IMR-90 (cell line): Measurements from ENCODE around the gene MAPRE3. TPM values are rescaled to one million over a fixed set of nuclear protein-coding genes. Genes with fewer than 3 reads are reported as not detected.
A peak's percentile ranks its signal among the peaks of the same experiment; 100 is the strongest.

Experiments used
- ATAC-seq: fragments of 200-7000 bp; cut with Tn5 transposase; 2 replicates; pipeline ENCODE4 v1.9.1; 2020; ENCODE audit warnings: low read depth, mild to moderate bottlenecking, moderate library complexity
- BruUV-seq: library from RNA; stranded (reverse); fragments of 400-500 nt; replicated peaks from 2 replicates; lab custom pipeline; 2021; lab: Mats Ljungman, UMichigan
- CTCF ChIA-PET: fragments of 300-600 bp; formaldehyde crosslinking; extraction: SDS; loops from one replicate; lab custom pipeline; 2021; ENCODE audit warnings: antibody characterized with exemption; lab: Yijun Ruan, JAX
- POLR2A ChIA-PET: fragments of 300-600 bp; sonication (Branson Sonifier 250); formaldehyde crosslinking; loops from one replicate; lab custom pipeline; 2022; ENCODE audit warnings: antibody characterized with exemption; ENCODE audit not compliant: unreplicated experiment; lab: Charles Lee
- DNase-seq: peaks from one replicate; pipeline ENCODE4 v3.0.0; 2013
- H2AFZ ChIP-seq: replicated peaks from 2 replicates; pipeline ENCODE3; 2013; ENCODE audit warnings: low read length, mild to moderate bottlenecking; ENCODE audit not compliant: poor library complexity
- H2AK5ac ChIP-seq: 2 replicates; pipeline ENCODE4 v1.6.1; 2013; ENCODE audit warnings: low read depth, low read length, inconsistent platforms
- H2AK9ac ChIP-seq: replicated peaks from 2 replicates; pipeline ENCODE3; 2013; ENCODE audit warnings: mild to moderate bottlenecking, low read depth, low read length, moderate library complexity; ENCODE audit not compliant: poor library complexity
- H2BK120ac ChIP-seq: 2 replicates; pipeline ENCODE4 v1.6.1; 2013; ENCODE audit warnings: low read depth, low read length, inconsistent platforms
- H2BK15ac ChIP-seq: 3 replicates; pipeline ENCODE4 v1.6.1; 2013; ENCODE audit warnings: low read depth, low read length, inconsistent platforms
- H2BK20ac ChIP-seq: 2 replicates; pipeline ENCODE4 v1.6.1; 2013; ENCODE audit warnings: low read depth, mild to moderate bottlenecking, inconsistent platforms, low read length, moderate library complexity
- H2BK5ac ChIP-seq: 2 replicates; pipeline ENCODE4 v1.6.1; 2013; ENCODE audit warnings: mild to moderate bottlenecking, low read depth, low read length, inconsistent platforms; ENCODE audit not compliant: poor library complexity, severe bottlenecking
- H3K14ac ChIP-seq: replicated peaks from 2 replicates; pipeline ENCODE4 v1.6.1; 2013; ENCODE audit warnings: low read depth, low read length, inconsistent platforms
- H3K18ac ChIP-seq: 2 replicates; pipeline ENCODE4 v1.6.1; 2013; ENCODE audit warnings: low read depth, low read length, control low read depth
- H3K23ac ChIP-seq: 2 replicates; pipeline ENCODE4 v1.6.1; 2013; ENCODE audit warnings: low read depth, low read length, inconsistent platforms
- H3K27ac ChIP-seq: 2 replicates; pipeline ENCODE4 v1.5.1; 2013; ENCODE audit warnings: mild to moderate bottlenecking, control low read depth, low read length; ENCODE audit not compliant: insufficient read depth
- H3K27me3 ChIP-seq: 2 replicates; pipeline ENCODE4 v1.6.1; 2013; ENCODE audit warnings: low read length; ENCODE audit not compliant: control insufficient read depth, insufficient read depth
- H3K36me3 ChIP-seq: 2 replicates; pipeline ENCODE4 v1.6.1; 2013; ENCODE audit warnings: low read length, mixed read lengths; ENCODE audit not compliant: control insufficient read depth, insufficient read depth
- H3K4ac ChIP-seq: 2 replicates; pipeline ENCODE4 v1.6.1; 2013; ENCODE audit warnings: low read depth, low read length, inconsistent platforms
- H3K4me1 ChIP-seq: 2 replicates; pipeline ENCODE4 v1.6.1; 2013; ENCODE audit warnings: low read length, mixed read lengths; ENCODE audit not compliant: control insufficient read depth, insufficient read depth
- H3K4me2 ChIP-seq: 2 replicates; pipeline ENCODE4 v1.6.1; 2013; ENCODE audit warnings: low read depth, mild to moderate bottlenecking, control low read depth, low read length, moderate library complexity
- H3K4me3 ChIP-seq: 2 replicates; pipeline ENCODE4 v1.5.1; 2013; ENCODE audit warnings: low read depth, mild to moderate bottlenecking, control low read depth, low read length, moderate library complexity; ENCODE audit not compliant: insufficient read depth
- H3K56ac ChIP-seq: 2 replicates; pipeline ENCODE4 v1.6.1; 2013; ENCODE audit warnings: low read length, inconsistent platforms; ENCODE audit not compliant: insufficient read depth; ENCODE audit errors: extremely low read depth
- H3K79me1 ChIP-seq, 2 experiments: 2 replicates each; pipeline ENCODE4 v1.6.1; 2013; ENCODE audit warnings: low read length in 2 of 2, inconsistent platforms in 1 of 2, low read depth in 1 of 2
- H3K9ac ChIP-seq: 2 replicates; pipeline ENCODE4 v1.6.1; 2013; ENCODE audit warnings: low read depth, low read length, control low read depth
- H3K9me1 ChIP-seq: 2 replicates; pipeline ENCODE4 v1.6.1; 2013; ENCODE audit warnings: low read length, inconsistent platforms; ENCODE audit not compliant: insufficient read depth
- H3K9me3 ChIP-seq: 2 replicates; pipeline ENCODE4 v1.6.1; 2013; ENCODE audit warnings: low read length; ENCODE audit not compliant: control insufficient read depth, insufficient read depth
- H4K20me1 ChIP-seq: 2 replicates; pipeline ENCODE4 v1.6.1; 2013; ENCODE audit warnings: low read length, inconsistent platforms; ENCODE audit not compliant: insufficient read depth
- H4K5ac ChIP-seq: 2 replicates; pipeline ENCODE4 v1.6.1; 2013; ENCODE audit warnings: mild to moderate bottlenecking, low read depth, low read length, control low read depth
- H4K8ac ChIP-seq, 2 experiments: 2 replicates each; pipeline ENCODE4 v1.6.1; 2013; ENCODE audit warnings: low read depth in 2 of 2, low read length in 2 of 2, control low read depth in 1 of 2, inconsistent platforms in 1 of 2
- H4K91ac ChIP-seq: 2 replicates; pipeline ENCODE4 v1.6.1; 2013; ENCODE audit warnings: low read depth, low read length, inconsistent platforms; ENCODE audit not compliant: insufficient read depth
- BHLHE40 ChIP-seq: fragments of 150-350 bp; IDR thresholded peaks from 2 replicates; pipeline ENCODE4 v1.6.1; 2016; ENCODE audit warnings: mild to moderate bottlenecking, low read depth, low read length
- CHD1 ChIP-seq: IDR thresholded peaks from 2 replicates; pipeline ENCODE4 v1.6.1; 2012; ENCODE audit warnings: low read depth, low read length, improper control_type of control experiment
- CTCF ChIP-seq: conservative IDR thresholded peaks from 2 replicates; pipeline ENCODE4 v1.5.1; 2012; ENCODE audit warnings: mild to moderate bottlenecking, low read depth, low read length, improper control_type of control experiment
- MAFK ChIP-seq: IDR thresholded peaks from 2 replicates; pipeline ENCODE4 v1.6.1; 2012; ENCODE audit warnings: low read depth, low read length, improper control_type of control experiment
- MAZ ChIP-seq: IDR thresholded peaks from 2 replicates; pipeline ENCODE4 v1.6.1; 2012; ENCODE audit warnings: low read depth, mild to moderate bottlenecking, low read length, improper control_type of control experiment, moderate library complexity, borderline replicate concordance
- NFE2L2 ChIP-seq: fragments of 150-350 bp; IDR thresholded peaks from 2 replicates; pipeline ENCODE4 v1.6.1; 2016; ENCODE audit warnings: low read depth, mild to moderate bottlenecking, low read length
- POLR2A ChIP-seq: IDR thresholded peaks from 2 replicates; pipeline ENCODE4 v1.6.1; 2012; ENCODE audit warnings: mild to moderate bottlenecking, low read depth, low read length
- RAD21 ChIP-seq: IDR thresholded peaks from 2 replicates; pipeline ENCODE4 v1.6.1; 2012; ENCODE audit warnings: low read length, improper control_type of control experiment
- RCOR1 ChIP-seq: IDR thresholded peaks from 2 replicates; pipeline ENCODE4 v1.6.1; 2012; ENCODE audit warnings: mild to moderate bottlenecking, low read length, improper control_type of control experiment; ENCODE audit not compliant: insufficient replicate concordance
- SMC3 ChIP-seq: fragments of 150-350 bp; IDR thresholded peaks from 2 replicates; pipeline ENCODE4 v1.6.1; 2016; ENCODE audit warnings: low read depth, mild to moderate bottlenecking, antibody characterized with exemption, low read length, moderate library complexity
- WGBS, 2 experiments: methylation state at CpG; one replicate each; pipeline versions ENCODE4 v1.1.5 to v1.1.7; 2013; ENCODE audit warnings: missing lambda C conversion rate in 2 of 2; ENCODE audit not compliant: insufficient read length in 1 of 2; ENCODE audit errors: extremely low coverage in 2 of 2; 5-methylcytosine and 5-hydroxymethylcytosine counted together
- dilution Hi-C: fragments of 300-500 bp; cut with HindIII; formaldehyde crosslinking; loops from one replicate; pipeline ENCODE4 v1.14.3; 2018; ENCODE audit warnings: low sequenced_read_pairs; ENCODE audit not compliant: unreplicated experiment
- in situ Hi-C: fragments of 300-500 bp; cut with MboI; formaldehyde crosslinking; loops from 3 replicates; pipeline ENCODE4 v1.14.3; 2019; ENCODE audit warnings: low sequenced_read_pairs, inconsistent platforms, mixed read lengths
- intact Hi-C: fragments of 100-400 bp; cut with micrococcal nuclease; formaldehyde crosslinking; loops from 2 replicates; pipeline ENCODE4 v1.10.0; 2022
- polyA plus RNA-seq, 3 experiments: library from polyadenylated mRNA; depleted of rRNA; stranded (reverse); fragments of >200 nt; gene quantifications; 2 replicates each; pipeline ENCODE4 v1.2.3, GENCODE V29; 2012; ENCODE audit warnings: low replicate concordance in 1 of 3
- total RNA-seq: library from RNA; depleted of rRNA; stranded (reverse); fragments of >200 nt; gene quantifications from 2 replicates; pipeline ENCODE4 v1.2.3, GENCODE V29; 2012

MAPRE3 gene
- total and polyA plus RNA-seq, 2 of the 4 experiments (the other 2 are of a cell fraction): 1.8 to 20.3 TPM

GRCh38 chr2:26922405-26923188, 47.8 kb upstream of the MAPRE3 start:
- Histone ChIP-seq H3K4me1 (peaks cover 5% of the 10 kb centered on the region; the same call in 1 of the 2 replicates), H2BK15ac (no peak overlapping the region), H4K8ac (no peak overlapping the region), H2BK20ac (no peak overlapping the region), H3K56ac (no peak overlapping the region), H4K91ac (no peak overlapping the region), H2AK5ac (no peak overlapping the region), H3K18ac (no peak overlapping the region), H3K9me3 (no peaks in the 10 kb centered on the region), H3K4me2 (no peak overlapping the region), H3K14ac (no peak overlapping the region), H2AK9ac (no peak overlapping the region), H3K36me3 (no peaks in the 10 kb centered on the region), H2AFZ (no peak overlapping the region), H3K4me3 (no peak overlapping the region), H2BK120ac (no peak overlapping the region), H3K4ac (no peak overlapping the region), H3K23ac (no peak overlapping the region), H3K79me1 (no peaks in the 10 kb centered on the region), H2BK5ac (no peak overlapping the region), H4K5ac (no peak overlapping the region), H3K27me3 (peaks cover 34% of the 10 kb centered on the region), H3K27ac (no peak overlapping the region), H3K9ac (no peak overlapping the region), H3K9me1 (no peaks in the 10 kb centered on the region), H4K20me1 (no peaks in the 10 kb centered on the region)
- no peak; the same call in 1 of the 2 replicates for ATAC-seq
- intact Hi-C loops (no loop called here), in situ Hi-C loops (no loop called here), dilution Hi-C loops (no loop called here)
- WGBS, 2 experiments: no CpG with 5 or more reads among the region's 8 CpGs
- POLR2A ChIA-PET: interaction anchor here (0.7 kb wide), 1 partner anchor 641 kb away, joined by 3 read pairs; no protein-coding TSS in a partner anchor
- CTCF ChIA-PET: interaction anchor here (0.8 to 0.9 kb wide), 3 partner anchors 13 to 76 kb away, joined by 3 to 5 read pairs (median 3); no protein-coding TSS in a partner anchor
- TF ChIP-seq CHD1 (no peak), MAZ (no peak), POLR2A (no peak), CTCF (peak; percentile 30; the same call in 1 of the 2 replicates), BHLHE40 (no peak), SMC3 (0 out of 2 replicates have a peak, but pooled peaks have one; percentile 13), RAD21 (no peak; the same call in 1 of the 2 replicates), MAFK (no peak), NFE2L2 (no peak), RCOR1 (no peak)
- DNase-seq: peak; percentile 6
- BruUV-seq: no TSS peak
